ENCODE results near the gene AAK1. TPM values are rescaled to one million over a fixed set of nuclear protein-coding genes. Genes with fewer than 3 reads are reported as not detected.

AAK1 gene
- total and polyA plus RNA-seq, 10 of the 15 experiments (the other 5 are each of a cell fraction or from before 2014, with no cell fraction given) = 2.9 to 41.4 (median 17.5) TPM

DNA sequence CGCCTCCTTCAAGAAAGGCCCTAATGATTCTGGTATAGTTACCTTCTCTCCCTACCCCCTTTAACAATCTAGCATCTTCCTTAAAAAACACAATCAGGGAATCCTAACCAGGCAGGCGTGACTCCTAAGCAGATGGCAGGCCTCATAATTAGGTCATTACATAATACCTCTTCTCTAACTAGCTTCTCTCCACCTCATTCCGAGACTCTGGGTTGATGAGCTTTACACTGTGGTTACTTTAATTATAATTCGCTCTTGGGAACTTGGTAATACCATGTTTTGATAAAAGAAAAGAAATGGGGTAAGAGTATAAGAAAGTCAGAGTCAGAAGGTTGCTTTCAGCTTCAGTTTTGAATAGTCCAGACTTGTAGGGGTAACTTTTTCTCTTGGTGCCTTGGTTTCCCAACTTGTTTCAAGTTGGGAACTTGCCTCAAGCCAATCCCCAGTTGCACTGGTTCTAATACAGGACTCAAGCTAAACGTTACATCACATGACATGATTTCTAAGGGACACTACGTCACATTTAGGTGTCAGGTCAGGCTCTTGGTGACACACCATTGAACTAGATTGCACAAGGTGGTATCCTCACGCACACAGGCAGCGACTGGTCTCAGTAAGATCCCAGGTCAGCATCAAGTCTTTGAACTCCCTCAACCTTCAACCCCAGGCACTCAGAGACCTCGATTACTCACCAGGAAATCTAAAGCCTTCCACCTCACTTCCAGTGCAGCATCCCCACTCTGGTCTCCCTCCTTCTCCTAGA is 59.2 kb downstream of the AAK1 start (continued):
- TF ChIP-seq, protein P1, sequence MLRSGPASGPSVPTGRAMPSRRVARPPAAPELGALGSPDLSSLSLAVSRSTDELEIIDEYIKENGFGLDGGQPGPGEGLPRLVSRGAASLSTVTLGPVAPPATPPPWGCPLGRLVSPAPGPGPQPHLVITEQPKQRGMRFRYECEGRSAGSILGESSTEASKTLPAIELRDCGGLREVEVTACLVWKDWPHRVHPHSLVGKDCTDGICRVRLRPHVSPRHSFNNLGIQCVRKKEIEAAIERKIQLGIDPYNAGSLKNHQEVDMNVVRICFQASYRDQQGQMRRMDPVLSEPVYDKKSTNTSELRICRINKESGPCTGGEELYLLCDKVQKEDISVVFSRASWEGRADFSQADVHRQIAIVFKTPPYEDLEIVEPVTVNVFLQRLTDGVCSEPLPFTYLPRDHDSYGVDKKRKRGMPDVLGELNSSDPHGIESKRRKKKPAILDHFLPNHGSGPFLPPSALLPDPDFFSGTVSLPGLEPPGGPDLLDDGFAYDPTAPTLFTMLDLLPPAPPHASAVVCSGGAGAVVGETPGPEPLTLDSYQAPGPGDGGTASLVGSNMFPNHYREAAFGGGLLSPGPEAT (IDR thresholded peaks at IDR 0.05; ENCODE audit: low read depth) = no peak
- TF ChIP-seq EP300 (IDR thresholded peaks at IDR 0.05; ENCODE audit: borderline replicate concordance in 1 of 2, control insufficient read depth in 1 of 2, low read depth in 2 of 2, low read length in 2 of 2) (no peak), SMAD5 (IDR thresholded peaks at IDR 0.05; ENCODE audit: low read depth) (no peak), NFIC (IDR thresholded peaks at IDR 0.05; ENCODE audit: low read depth, low read length) (no peak), GATAD2B (conservative IDR thresholded peaks at IDR 0.05; ENCODE audit: low read depth) (no peak), MEF2A (IDR thresholded peaks at IDR 0.05; ENCODE audit: insufficient read depth, low read depth, low read length) (no peak), ZZZ3 (IDR thresholded peaks at IDR 0.05; ENCODE audit: control insufficient read depth, insufficient read length, low read depth) (no peak), PAX5 (IDR thresholded peaks at IDR 0.05; ENCODE audit: borderline replicate concordance, low read depth, low read length) (peak; percentile 69), ZNF24 (IDR thresholded peaks at IDR 0.05) (no peak), CBX5 (IDR thresholded peaks at IDR 0.05; ENCODE audit: low read depth) (no peak), ETV6 (conservative IDR thresholded peaks at IDR 0.05 in 1 of 2, IDR thresholded peaks at IDR 0.05 in 1 of 2; ENCODE audit: borderline replicate concordance in 1 of 2, low read depth in 1 of 2) (no peak), TAF1 (IDR thresholded peaks at IDR 0.05; ENCODE audit: borderline replicate concordance, low read depth, low read length) (no peak), WRNIP1 (IDR thresholded peaks at IDR 0.05; ENCODE audit: borderline replicate concordance, low read depth, low read length) (no peak), MTA2 (IDR thresholded peaks at IDR 0.05; ENCODE audit: low read depth) (peak; percentile 96), ESRRA (IDR thresholded peaks at IDR 0.05; ENCODE audit: low read length) (no peak), BCL11A (IDR thresholded peaks at IDR 0.05; ENCODE audit: low read depth, low read length) (0 out of 2 replicates have a peak, but pooled peaks have one; percentile 47), EZH2 (IDR thresholded peaks at IDR 0.05; ENCODE audit: borderline replicate concordance, control insufficient read depth, low read depth, low read length) (no peak), RBBP5 (conservative IDR thresholded peaks at IDR 0.05) (no peak), ATF7 (IDR thresholded peaks at IDR 0.05; ENCODE audit: low read depth) (peak; percentile 52; the same call in 1 of the 2 replicates), IKZF2 (IDR thresholded peaks at IDR 0.05) (peak; percentile 43 to 53; a peak in 2 of 4 replicates)
- TF ChIP-seq, protein P2, sequence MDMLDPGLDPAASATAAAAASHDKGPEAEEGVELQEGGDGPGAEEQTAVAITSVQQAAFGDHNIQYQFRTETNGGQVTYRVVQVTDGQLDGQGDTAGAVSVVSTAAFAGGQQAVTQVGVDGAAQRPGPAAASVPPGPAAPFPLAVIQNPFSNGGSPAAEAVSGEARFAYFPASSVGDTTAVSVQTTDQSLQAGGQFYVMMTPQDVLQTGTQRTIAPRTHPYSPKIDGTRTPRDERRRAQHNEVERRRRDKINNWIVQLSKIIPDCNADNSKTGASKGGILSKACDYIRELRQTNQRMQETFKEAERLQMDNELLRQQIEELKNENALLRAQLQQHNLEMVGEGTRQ (IDR thresholded peaks at IDR 0.05; ENCODE audit: borderline replicate concordance, low read depth, low read length) = no peak
- TF ChIP-seq, protein P3, sequence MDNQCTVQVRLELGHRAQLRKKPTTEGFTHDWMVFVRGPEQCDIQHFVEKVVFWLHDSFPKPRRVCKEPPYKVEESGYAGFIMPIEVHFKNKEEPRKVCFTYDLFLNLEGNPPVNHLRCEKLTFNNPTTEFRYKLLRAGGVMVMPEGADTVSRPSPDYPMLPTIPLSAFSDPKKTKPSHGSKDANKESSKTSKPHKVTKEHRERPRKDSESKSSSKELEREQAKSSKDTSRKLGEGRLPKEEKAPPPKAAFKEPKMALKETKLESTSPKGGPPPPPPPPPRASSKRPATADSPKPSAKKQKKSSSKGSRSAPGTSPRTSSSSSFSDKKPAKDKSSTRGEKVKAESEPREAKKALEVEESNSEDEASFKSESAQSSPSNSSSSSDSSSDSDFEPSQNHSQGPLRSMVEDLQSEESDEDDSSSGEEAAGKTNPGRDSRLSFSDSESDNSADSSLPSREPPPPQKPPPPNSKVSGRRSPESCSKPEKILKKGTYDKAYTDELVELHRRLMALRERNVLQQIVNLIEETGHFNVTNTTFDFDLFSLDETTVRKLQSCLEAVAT (IDR thresholded peaks at IDR 0.05) = no peak
- TF ChIP-seq, protein P4, sequence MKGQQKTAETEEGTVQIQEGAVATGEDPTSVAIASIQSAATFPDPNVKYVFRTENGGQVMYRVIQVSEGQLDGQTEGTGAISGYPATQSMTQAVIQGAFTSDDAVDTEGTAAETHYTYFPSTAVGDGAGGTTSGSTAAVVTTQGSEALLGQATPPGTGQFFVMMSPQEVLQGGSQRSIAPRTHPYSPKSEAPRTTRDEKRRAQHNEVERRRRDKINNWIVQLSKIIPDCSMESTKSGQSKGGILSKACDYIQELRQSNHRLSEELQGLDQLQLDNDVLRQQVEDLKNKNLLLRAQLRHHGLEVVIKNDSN (IDR thresholded peaks at IDR 0.05; ENCODE audit: borderline replicate concordance, extremely low read length, insufficient read depth, low read depth, low read length) = no peak

Measured in GM12878 (cell line).